HTR-8/SVneo (cell line): Measurements from ENCODE around the gene PLCXD1.
"Not testable (repeated sequence)": the region's sequence is repeated elsewhere in the genome, so short reads cannot be mapped to it uniquely, and the experiment has no call there.

Source experiments
- DNase-seq: peaks from one replicate; pipeline ENCODE4 v3.0.0; 2011; ENCODE audit warnings: low spot score, mixed read lengths; ENCODE audit not compliant: insufficient read length
- FAIRE-seq: peaks from 2 replicates; lab custom pipeline; 2011; peaks lifted over from hg19 to GRCh38; lab: Jason Lieb, UNC

Gene PLCXD1

DNA sequence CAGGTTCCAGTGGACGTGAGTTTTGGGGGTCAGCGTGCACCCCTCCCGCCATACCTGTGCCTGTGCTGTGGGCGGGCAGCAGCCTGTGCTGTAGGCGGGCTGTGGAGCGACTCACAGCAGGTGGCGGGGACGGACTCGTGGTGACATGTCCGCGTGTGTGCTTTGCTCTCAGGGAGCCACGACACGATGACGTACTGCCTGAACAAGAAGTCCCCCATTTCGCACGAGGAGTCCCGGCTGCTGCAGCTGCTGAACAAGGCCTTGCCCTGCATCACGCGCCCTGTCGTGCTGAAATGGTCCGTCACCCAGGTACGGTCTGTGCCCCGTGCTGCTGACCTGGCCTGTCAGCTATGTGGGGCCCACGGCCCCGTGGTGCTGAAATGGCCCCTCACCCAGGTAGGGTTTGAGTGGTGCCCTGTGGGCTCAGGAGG lies 7.4 kb downstream of the PLCXD1 start:
- FAIRE-seq: no peak

DNA sequence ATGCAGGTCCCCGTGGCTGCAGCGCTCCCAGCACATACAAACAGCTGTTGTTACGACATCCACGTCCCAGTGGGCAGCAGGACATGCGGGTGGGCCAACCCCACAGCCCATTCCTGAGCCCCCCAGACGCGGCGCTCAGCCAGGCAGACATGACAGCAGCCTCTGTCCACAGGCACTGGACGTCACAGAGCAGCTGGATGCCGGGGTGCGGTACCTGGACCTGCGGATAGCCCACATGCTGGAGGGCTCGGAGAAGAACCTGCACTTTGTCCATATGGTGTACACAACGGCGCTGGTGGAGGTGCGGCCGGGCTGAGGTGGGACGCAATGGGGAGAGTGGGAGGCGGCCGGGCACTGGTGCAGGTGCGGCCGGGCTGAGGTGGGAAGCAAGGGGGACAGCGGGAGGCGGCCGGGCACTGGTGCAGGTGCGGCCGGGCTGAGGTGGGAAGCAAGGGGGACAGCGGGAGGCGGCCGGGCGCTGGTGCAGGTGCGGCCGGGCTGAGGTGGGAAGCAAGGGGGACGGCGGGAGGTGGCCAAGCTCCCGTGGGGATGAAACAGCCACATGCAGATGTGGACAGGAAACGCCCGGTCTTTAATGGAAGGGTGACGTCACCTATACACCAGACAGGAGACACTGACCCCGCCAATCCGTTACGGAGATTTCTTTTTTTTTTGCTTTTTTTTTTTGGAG lies 9.4 kb downstream of the PLCXD1 start:
- no peak for DNase-seq
- no peak for FAIRE-seq

More for the DNA sequence above, 7.4 kb downstream of the PLCXD1 start:
- no peak for DNase-seq

DNA sequence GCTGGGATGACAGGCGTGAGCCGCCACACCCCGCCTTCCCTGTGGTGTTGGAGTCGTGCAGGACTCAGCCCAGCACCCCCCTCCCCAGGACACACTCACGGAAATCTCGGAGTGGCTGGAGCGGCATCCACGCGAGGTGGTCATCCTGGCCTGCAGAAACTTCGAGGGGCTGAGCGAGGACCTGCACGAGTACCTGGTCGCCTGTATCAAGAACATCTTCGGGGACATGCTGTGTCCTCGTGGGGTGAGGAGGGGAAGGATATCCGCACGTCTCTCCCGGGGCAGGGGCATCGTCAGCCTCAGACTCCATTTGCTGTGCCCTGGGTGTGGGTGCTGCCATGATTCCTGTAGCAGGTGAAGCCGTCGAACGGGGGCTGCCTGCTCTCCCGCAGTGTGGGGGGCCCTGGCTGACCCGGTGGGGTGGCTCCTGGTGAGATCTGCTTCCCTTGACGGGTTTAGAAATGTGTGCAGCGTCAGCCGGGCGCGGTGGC lies 10.3 kb downstream of the PLCXD1 start:
- FAIRE-seq (no peak), DNase-seq (no peak)

DNA sequence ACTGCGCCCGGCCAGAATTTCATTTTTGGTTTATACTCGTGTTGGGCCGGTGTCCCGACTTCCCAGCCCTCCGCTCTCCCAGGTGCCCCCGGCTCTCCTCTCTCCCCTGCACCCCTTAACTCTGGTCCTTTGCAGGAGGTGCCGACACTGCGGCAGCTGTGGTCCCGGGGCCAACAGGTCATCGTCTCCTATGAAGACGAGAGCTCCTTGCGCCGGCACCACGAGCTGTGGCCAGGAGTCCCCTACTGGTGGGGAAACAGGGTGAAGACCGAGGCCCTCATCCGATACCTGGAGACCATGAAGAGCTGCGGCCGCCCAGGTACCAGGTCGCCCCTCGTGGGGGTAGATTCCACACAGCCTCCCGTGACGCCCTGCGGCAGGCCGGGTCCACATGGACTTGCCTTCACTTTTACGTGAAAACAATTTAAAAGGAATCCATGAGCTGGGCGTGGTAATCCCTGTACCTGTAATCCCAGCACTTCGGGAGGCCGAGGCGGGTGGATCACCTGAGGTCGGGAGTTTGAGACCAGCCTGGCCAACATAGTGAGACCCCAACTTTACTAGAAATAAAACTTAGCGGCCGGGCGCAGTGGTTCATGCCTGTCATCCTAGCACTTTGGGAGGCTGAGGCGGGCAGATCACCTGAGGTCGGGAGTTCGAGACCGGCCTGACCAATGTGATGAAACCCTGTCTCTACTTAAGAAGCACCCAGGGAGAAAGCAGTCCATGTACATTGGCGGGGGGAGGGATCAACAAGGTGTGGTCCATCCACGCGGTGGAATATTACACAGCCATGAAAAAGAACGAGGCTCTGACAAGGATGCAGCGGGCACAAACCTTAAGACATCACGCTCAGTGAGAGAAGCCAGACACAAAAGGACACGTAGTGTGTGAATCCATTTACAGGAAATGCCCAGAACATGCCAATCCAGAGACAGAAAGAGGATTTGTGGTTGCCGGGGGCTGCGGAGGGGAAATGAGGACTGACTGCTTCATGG lies 12.0 kb downstream of the PLCXD1 start:
- FAIRE-seq: no peak
- no peak for DNase-seq

DNA sequence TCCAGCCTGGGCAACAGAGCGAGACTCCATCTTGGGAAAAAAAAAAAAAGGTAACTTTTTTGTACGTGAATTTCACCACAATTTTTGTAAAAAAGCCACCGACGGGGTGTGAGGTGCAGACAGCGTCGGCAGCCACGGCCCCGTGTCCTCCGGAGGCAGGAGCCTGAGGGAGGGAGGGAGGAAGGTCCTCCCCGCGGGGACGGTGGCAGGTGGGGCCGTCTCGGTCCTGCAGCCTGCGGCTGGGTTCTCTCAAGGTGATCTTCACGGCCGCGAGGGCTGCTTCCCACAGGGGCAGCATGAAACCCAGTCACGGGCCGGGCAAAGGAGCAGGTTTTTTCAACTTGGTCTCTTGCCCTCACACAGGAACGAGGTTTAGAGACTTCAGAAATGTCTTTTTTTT lies 14.0 kb downstream of the PLCXD1 start:
- FAIRE-seq (no peak), DNase-seq (no peak)

DNA sequence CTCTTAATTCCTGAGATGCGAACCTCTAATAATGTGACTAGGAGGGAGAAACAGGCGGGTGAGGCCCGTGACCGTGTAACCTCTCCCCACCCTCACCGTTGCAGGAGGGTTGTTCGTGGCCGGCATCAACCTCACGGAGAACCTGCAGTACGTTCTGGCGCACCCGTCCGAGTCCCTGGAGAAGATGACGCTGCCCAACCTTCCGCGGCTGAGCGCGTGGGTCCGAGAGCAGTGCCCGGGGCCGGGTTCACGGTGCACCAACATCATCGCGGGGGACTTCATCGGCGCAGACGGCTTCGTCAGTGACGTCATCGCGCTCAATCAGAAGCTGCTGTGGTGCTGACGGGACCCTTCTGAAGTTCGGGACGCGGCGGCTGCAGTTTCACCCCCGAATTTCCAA lies 17.8 kb downstream of the PLCXD1 start:
- FAIRE-seq (no peak), DNase-seq (no peak)

DNA sequence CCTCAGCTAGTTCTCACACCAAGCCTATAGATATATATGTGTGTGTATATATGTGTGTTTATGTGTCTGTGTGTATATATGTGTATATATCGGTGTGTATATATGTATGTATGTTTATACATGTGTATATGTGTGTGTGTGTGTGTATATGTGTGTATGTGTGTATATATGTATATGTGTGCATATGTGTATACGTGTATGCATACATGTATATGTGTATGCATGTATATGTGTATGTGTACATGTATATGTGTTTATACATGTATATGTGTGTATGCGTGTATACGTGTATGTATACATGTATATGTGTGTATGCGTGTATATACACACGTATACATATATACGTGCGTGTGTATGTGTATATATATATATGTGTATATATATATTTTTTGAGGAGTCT lies 19.2 kb downstream of the PLCXD1 start:
- DNase-seq (no peak), FAIRE-seq (peak; percentile 40)

DNA sequence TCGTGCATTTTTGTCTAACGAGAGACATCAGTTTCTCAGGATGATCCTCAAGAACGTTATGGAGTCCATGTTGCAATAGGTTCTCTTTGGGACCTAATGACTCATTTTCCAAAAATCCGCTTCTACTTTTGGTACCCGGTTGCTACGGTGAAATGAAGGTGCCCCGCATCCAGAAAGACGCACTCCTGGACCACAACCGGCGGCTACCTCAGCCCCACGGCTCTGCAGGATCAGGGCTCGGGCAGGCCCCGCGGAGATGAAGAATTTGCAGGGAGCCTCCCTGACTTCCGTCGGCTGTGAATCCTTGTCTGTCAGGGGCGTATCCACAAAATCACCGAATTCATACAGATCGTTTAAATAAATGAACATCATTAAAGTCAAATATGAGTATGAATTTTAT lies 21.8 kb downstream of the PLCXD1 start:
- FAIRE-seq (no peak), DNase-seq (no peak)

DNA sequence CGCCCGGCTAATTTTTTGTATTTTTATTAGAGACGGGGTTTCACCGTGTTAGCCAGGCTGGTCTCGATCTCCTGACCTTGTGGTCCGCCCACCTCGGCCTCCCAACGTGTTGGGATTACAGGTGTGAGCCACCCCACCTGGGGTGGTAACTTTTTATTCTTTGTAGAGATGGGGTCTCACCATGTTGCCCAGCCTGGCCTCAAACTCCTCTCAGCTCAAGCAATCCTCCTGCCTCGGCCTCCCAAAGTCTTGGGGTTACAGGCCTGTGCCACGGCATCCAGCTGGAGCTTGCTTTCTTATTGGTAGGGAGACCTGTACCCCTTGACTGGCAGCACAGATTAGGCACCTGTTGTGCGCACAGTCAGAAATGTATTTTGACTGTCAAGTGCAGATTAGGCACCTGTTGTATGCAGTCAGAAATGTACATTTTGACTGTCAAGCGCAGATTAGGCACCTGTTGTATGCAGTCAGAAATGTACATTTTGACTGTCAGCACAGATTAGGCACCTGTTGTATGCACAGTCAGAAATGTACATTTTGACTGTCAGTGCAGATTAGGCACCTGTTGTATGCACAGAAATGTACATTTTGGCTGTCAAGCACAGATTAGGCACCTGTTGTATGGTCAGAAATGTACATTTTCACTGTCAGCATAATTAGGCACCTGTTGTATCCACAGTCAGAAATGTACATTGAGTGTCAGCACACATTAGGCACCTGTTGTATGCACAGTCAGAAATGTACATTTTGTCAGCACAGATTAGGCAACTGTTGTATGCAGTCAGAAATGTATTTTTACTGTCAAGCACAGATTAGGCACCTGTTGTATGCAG lies 24.8 kb downstream of the PLCXD1 start:
- DNase-seq: not testable (repeated sequence)
- peak; percentile 93 for FAIRE-seq

DNA sequence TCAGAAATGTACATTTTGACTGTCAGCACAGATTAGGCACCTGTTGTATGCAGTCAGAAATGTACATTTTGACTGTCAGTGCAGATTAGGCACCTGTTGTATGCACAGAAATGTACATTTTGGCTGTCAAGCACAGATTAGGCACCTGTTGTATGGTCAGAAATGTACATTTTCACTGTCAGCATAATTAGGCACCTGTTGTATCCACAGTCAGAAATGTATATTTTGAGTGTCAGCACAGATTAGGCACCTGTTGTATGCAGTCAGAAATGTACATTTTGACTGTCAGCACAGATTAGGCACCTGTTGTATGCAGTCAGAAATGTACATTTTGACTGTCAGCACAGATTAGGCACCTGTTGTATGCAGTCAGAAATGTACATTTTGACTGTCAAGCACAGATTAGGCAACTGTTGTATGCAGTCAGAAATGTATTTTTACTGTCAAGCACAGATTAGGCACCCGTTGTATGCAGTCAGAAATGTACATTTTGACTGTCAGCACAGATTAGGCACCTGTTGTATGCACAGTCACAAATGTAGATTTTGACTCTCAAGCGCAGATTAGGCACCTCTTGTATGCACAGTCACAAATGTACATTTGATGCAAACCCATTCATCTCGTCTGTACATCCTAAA lies 25.6 kb downstream of the PLCXD1 start:
- FAIRE-seq, DNase-seq: not testable (repeated sequence)

DNA sequence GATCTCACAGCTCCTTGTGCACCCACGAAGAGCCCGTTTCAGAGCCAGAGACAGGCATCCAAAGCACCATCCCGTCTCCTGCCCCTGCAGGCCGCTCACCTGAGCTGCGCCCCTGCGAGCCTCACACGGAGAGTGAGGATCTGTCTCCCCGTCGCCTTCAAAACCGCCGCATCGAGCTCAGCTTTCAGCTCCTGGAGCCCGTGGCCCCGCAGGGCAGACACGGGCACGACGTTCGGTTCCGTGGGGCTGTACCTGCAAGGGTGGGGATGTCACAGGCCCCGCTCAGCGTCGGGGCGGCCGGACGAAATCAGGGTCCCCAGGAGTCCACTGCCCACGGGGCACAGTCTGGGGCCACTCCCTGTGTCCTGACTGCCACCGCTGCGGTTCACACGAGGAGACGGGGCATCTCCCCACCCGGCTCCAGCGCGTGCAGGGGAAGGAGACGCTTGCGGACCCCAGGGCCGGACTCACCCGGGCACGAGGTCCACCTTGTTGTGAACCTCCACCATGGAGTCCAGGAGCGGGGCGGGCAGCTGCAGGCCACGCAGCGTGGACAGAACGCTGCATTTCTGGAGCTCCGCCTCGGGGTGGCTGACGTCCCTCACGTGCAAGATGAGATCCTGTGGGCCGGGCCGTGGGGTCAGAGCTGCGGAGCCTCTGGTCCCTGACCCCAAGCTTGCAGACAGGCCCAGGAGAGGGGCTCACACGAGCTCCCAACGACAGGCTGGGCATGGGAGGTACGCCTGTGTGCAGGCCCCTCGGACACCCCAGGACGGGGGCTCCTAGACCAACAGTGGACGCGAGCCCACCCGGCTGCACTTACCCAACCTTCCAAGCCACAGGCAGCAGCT lies 26.3 kb downstream of the PLCXD1 start:
- DNase-seq: no peak
- no peak for FAIRE-seq

DNA sequence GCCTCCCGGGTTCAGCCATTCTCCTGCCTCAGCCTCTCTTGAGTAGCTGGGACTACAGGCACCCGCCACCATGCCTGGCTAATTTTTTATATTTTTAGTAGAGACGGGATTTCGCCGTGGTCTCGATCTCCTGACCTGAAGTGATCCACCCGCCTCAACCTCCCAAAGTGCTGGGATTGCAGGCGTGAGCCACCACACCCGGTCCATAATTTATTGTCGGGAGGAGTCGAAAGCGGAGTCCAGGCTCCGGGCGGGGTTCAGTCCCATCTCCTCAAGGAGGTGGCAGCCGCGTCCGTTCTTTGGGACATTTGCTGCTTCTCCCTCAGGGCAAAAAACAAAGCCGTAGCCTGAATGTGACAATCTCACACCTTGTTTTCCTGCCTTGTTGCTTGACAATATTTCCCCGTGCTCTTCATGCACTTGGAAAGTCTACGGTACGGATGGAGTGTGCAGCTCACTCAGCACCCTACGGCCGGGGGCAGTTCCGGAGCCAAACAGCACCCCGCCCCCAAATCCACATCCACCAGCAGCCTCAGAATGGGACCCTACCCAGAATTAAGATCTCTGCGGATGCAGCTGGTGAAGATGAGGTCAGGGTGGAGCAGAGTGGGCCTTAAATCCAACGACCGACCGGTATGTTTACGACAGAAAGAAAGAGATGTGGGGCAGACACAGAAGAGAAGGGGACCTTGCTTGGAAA lies 27.8 kb downstream of the PLCXD1 start:
- FAIRE-seq: no peak
- no peak for DNase-seq

DNA sequence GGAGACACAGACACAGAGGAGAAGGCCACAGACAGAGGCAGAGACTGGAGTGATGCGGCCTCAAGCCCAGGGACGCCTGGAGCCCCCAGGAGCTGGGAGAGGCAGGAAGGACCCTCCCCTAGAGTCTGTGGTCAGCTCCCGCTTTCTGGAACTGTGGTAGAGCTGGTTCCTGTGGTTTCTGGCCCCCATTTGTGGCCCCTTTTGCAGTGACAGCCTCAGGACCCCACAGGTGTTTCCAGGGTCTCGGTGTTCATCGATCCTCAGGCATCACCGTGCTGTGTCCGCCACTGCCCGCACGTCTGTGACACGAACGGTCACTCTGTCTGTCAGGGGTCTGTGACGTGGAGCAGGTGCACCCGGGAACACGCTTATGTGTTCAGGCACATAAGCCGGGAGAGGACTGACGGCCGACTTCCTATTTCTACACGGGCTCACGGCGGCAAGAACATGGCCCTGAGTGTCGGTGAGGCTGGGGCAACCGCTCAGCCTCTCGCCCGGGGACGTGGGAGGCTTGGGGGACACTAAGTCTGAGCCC lies 29.5 kb downstream of the PLCXD1 start:
- no peak for FAIRE-seq
- no peak for DNase-seq

DNA sequence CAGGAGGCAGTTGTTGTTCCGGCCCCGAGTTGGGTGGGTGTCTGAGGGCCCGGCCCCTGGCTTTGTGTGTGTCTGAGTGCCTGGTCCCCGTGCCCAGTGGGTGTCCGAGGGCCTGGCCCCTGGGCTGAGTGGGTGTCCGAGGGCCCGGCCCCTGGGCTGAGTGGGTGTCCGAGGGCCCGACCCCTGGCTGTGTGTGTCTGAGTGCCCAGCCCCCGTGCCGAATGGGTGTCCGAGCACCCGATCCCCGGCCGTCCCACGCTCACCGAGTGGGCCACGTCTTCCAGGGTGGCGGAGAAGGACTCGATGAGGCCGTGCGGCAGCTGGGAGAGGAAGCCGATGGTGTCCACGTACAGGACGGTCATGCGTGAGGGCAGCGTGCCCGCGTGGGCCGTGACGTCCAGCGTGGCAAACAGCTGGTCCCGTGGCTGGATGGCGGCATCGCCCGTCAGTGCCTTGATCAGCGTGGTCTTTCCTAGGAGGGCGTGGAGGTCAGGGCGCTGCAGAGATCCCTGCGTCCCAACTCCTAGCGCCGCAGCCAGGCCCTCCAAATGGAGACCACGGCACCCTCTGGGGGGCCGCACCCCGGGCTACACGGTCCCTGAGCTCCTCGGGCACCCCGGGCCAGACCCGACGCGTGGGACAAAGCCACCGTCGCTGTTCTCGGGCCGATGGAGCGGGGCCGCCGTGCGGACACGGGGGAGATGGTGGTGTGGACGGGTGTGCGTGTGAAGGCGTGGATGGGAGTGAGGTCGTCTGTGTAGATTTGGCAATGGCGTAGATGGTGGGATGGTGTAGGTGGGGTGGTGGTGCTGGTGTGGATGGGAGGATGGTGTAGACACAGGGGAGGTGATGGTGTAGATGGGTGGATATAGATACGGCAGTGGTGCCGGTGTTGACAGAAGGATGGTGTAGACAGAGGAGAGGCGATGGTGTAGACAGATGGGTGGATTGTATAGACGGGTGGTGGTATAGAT lies 30.3 kb downstream of the PLCXD1 start:
- FAIRE-seq: no peak
- no peak for DNase-seq

DNA sequence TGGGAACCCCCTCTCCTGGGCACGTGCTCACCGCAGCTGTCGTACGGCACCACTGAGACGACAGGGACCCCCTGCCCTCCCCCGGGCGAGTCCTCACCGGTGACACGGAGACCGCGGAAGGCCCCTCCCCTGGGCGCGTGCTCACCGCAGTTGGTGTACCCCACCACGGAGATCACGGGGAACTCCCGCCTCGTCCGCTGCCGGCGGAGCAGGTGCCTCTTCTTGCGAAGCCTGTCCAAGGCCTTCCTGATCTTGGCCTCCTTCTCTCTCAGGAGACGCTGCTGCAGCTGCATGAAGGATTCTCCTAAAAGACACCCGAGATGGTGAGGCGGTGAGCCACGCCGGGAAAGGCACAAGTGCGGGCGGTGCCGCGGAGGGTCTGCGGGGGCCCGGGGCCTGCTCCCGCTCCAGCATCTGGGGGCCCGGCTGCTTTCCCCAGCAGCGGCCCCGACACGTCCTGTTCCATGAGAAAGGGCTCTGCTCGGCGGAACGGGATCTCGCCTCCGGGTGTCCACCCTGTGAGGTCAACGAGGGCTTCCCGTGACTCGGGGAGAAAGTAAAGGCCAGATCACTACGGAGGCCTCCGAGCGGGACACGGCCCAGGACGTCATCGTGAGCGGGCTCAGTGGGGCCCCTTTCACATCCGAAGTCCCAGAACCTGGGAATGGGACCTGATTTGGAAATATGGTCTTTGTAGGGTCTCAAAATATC lies 31.6 kb downstream of the PLCXD1 start:
- DNase-seq: no peak
- no peak for FAIRE-seq

DNA sequence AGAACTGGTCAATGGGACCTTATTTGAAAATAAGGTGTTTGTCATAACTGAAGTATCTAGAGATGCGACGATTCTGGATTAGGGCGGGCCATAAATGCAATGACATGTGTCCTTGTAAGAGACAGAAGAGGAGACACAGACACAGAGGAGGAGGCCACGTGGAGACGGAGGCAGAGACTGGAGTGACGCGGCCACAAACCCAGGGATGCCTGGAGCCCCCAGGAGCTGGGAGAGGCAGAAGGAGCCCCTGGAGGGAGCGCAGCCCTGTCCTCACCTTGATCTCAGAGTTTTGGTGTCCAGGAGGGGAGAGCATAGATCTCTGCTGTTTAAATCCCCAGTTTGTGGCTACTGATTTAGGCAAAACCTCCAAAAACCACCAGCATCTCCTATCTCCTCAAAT lies 32.4 kb downstream of the PLCXD1 start:
- no peak for FAIRE-seq

More for the DNA sequence above, 32.4 kb downstream of the PLCXD1 start:
- no peak for DNase-seq
